WERI-Rb-1 (cell line): Measurements from ENCODE around the gene NKX2-4.

ENCODE experiments used
- DNase-seq: peaks from one replicate; pipeline ENCODE4 v3.0.0-alpha.2; 2020
- H3K27ac ChIP-seq: fragments of 250-450 bp; sonication (Bioruptor Pico); 2 replicates; pipeline ENCODE4 v1.5.1; 2020; ENCODE audit warnings: mild to moderate bottlenecking, moderate library complexity
- H3K27me3 ChIP-seq: fragments of 250-450 bp; sonication (Bioruptor Pico); 2 replicates; pipeline ENCODE4 v1.5.1; 2021; ENCODE audit warnings: mild to moderate bottlenecking, low read depth, moderate library complexity; ENCODE audit not compliant: insufficient read depth, severe bottlenecking
- H3K36me3 ChIP-seq: fragments of 250-450 bp; sonication (Bioruptor Pico); 2 replicates; pipeline ENCODE4 v1.5.1; 2020; ENCODE audit warnings: mild to moderate bottlenecking, moderate library complexity
- H3K4me3 ChIP-seq: 2 replicates; pipeline ENCODE4 v1.5.1; 2011; ENCODE audit warnings: low read depth, mild to moderate bottlenecking, control low read depth, low read length
- H3K9me3 ChIP-seq: fragments of 250-450 bp; sonication (Bioruptor Pico); 2 replicates; pipeline ENCODE4 v1.5.1; 2021; ENCODE audit warnings: mild to moderate bottlenecking, moderate library complexity; ENCODE audit not compliant: severe bottlenecking
- TF ChIP-seq, protein P1 (sequence below): IDR thresholded peaks from 2 replicates; pipeline ENCODE4 v1.5.1; 2011; ENCODE audit warnings: low read depth, mild to moderate bottlenecking, control low read depth, inconsistent platforms, low read length

The NKX2-4 gene

DNA sequence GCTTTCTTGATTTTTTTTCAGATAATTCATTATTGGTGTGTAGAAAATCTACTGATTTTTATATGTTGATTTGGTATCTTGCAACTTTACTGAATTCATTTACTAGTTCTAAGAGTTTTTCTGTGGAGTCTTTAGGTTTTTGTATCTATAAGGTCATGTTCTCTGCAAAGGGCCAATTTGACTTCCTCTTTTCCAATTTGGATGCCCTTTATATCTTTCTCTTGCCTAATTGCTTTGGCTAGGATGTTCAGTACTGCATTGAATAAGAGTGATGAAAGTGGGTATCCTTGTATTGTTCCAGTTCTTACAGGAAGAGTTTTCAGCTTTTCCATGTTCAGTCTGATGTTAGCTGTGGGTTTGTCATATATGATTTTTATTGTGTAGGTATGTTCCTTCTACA lies 14.4 kb upstream of the NKX2-4 start:
- no peaks in the 10 kb centered on the region for H3K9me3 ChIP-seq
- no peak overlapping the region for H3K4me3 ChIP-seq
- H3K27me3 ChIP-seq = peaks cover 2% of the 10 kb centered on the region
- TF ChIP-seq, protein P1, sequence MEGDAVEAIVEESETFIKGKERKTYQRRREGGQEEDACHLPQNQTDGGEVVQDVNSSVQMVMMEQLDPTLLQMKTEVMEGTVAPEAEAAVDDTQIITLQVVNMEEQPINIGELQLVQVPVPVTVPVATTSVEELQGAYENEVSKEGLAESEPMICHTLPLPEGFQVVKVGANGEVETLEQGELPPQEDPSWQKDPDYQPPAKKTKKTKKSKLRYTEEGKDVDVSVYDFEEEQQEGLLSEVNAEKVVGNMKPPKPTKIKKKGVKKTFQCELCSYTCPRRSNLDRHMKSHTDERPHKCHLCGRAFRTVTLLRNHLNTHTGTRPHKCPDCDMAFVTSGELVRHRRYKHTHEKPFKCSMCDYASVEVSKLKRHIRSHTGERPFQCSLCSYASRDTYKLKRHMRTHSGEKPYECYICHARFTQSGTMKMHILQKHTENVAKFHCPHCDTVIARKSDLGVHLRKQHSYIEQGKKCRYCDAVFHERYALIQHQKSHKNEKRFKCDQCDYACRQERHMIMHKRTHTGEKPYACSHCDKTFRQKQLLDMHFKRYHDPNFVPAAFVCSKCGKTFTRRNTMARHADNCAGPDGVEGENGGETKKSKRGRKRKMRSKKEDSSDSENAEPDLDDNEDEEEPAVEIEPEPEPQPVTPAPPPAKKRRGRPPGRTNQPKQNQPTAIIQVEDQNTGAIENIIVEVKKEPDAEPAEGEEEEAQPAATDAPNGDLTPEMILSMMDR = no peak
- no peak for DNase-seq
- no peak overlapping the region for H3K27ac ChIP-seq
- no peaks in the 10 kb centered on the region for H3K36me3 ChIP-seq

- H3K4me3 ChIP-seq = no peak overlapping the region
Observed at GRCh38 chr20:21399005-21399475, 1.7 kb upstream of the NKX2-4 start.

GRCh38 chr20:21398109-21399004 lies 1.0 kb upstream of the NKX2-4 start:
- no peak for DNase-seq
- no peaks in the 10 kb centered on the region for H3K9me3 ChIP-seq
- TF ChIP-seq, protein P1 = no peak
- no peaks in the 10 kb centered on the region for H3K36me3 ChIP-seq
- peaks cover 2% of the 10 kb centered on the region for H3K27me3 ChIP-seq
- no peak overlapping the region for H3K4me3 ChIP-seq
- H3K27ac ChIP-seq = no peak overlapping the region

More at GRCh38 chr20:21399005-21399475, 1.7 kb upstream of the NKX2-4 start:
- H3K9me3 ChIP-seq = no peaks in the 10 kb centered on the region
- H3K27ac ChIP-seq = no peak overlapping the region
- TF ChIP-seq, protein P1 = no peak
- H3K27me3 ChIP-seq = peaks cover 2% of the 10 kb centered on the region
- H3K36me3 ChIP-seq = no peaks in the 10 kb centered on the region
- no peak for DNase-seq

DNA sequence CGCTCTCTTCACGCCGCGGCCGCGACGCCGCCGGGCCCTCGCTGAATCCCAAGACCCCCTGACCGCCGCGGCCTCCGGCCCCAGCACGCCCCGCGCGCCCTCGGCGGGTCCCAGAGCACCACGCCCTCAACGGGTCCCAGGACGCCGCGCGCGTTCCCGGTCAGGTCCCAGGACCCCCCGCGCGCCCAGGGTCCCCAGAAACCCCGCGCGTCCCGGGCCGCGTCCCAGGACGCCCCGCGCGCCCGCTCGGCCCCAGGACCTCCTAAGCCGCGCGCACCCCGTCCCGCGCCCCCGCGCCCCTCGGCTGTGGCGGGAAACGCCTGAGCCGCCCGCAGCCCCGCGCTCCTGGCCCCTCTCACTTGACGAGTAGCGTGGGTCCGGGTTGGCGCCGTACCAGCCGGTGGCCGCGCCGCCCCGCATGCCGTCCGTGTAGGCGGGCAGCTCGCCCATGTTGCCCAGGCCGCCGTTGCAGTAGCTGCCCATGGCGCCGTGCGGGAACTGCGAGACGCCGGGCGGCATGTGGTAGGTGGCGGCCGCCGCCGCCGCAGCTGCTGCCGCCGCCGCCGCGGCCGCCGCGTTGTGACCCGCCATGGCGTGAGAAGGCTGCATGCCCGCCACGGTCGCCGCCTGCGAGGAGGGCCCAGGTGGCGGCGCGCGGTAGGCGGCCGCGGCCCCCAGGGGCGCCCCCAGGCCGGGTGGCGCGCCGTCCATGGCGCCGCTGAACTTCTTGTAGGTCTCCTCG lies 556 bp downstream of the NKX2-4 start:
- Histone ChIP-seq H3K4me3 (peak overlapping the region; percentile 40), H3K9me3 (no peaks in the 10 kb centered on the region), H3K36me3 (no peaks in the 10 kb centered on the region), H3K27ac (peak overlapping the region; percentile 35), H3K27me3 (peaks cover 2% of the 10 kb centered on the region)
- peak; percentile 37 for DNase-seq
- TF ChIP-seq, protein P1 = no peak

DNA sequence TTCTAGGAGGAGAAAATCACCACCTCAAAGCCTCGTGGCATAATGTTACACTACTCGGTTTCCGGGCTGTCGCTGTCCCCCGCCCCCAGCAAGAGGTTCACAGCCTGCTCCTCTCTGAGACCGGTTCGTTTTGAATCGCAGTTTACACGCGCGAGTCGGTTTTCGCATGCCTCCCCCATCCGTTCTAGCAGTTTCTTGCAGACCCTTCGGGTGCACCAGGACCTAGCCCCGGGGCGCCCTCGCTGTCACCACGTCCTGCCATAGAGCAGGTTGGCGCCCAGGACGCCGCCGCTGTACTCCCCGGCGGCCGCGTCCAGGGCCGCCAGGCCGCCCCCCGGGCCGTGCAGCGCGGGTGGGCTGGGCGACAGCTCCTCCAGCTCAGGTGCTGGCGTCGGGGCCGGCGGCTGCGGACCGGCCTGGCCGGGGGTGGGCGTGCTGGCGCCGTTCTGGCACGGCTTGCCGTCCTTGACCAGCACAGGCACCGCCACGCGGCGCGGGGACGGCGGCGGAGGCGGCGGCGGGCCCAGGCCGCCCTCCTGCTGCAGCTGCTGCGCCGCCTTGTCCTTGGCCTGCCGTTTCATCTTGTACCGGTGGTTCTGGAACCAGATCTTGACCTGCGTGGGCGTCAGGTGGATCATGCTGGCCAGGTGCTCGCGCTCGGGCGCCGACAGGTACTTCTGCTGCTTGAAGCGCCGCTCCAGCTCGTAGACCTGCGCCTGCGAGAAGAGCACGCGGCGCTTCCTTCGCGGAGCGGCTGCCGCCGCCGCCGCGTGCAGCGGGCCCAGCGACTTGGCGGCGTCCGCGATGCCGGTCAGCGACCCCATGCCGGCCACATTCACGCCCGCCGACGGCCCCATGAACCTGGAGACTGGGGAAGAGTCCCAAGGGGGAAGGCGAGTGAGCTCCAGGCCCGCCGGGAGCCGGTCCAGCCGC lies 1.4 kb downstream of the NKX2-4 start:
- no peak overlapping the region for H3K4me3 ChIP-seq
- no peaks in the 10 kb centered on the region for H3K9me3 ChIP-seq
- TF ChIP-seq, protein P1 = no peak
- H3K36me3 ChIP-seq = no peaks in the 10 kb centered on the region
- no peak overlapping the region for H3K27ac ChIP-seq
- no peak for DNase-seq
- peaks cover 2% of the 10 kb centered on the region for H3K27me3 ChIP-seq
